NB4 (cell line): Measurements from ENCODE around the gene ACOT7.

ENCODE experiments used
- CTCF ChIP-seq: IDR thresholded peaks from one replicate; pipeline ENCODE4 v1.5.1; 2012; ENCODE audit warnings: low read depth, low read length
- MYC ChIP-seq: IDR thresholded peaks from 2 replicates; pipeline ENCODE4 v1.6.1; 2011; ENCODE audit warnings: low read depth, low read length
- TF ChIP-seq, protein P1 (sequence below): IDR thresholded peaks from 2 replicates; pipeline ENCODE4 v1.6.1; 2011; ENCODE audit warnings: low read depth, low read length

GRCh38 chr1:6257541-6258069, 136.0 kb downstream of the ACOT7 start:
- no peak for TF ChIP-seq CTCF
- TF ChIP-seq, protein P1, sequence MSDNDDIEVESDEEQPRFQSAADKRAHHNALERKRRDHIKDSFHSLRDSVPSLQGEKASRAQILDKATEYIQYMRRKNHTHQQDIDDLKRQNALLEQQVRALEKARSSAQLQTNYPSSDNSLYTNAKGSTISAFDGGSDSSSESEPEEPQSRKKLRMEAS = no peak
- no peak for TF ChIP-seq MYC
